ENCODE measurements around the gene ACTN2.

The ACTN2 gene

GRCh38 chr1:236753516-236753915, 67.2 kb downstream of the ACTN2 start:
- Histone ChIP-seq H3K4me3 (ENCODE audit: low read length) (no peak overlapping the region), H3K4me1 (ENCODE audit: insufficient read depth, low read length) (no peaks in the 10 kb centered on the region), H2AFZ (ENCODE audit: low read depth, low read length) (no peak overlapping the region), H3K36me3 (ENCODE audit: insufficient read depth, low read length) (no peaks in the 10 kb centered on the region), H3K27me3 (ENCODE audit: insufficient read depth, low read length) (no peaks in the 10 kb centered on the region), H3K9me3 (ENCODE audit: low read length) (no peaks in the 10 kb centered on the region)

GRCh38 chr1:236753964-236754363, 67.7 kb downstream of the ACTN2 start:
- Histone ChIP-seq H3K36me3 (ENCODE audit: insufficient read depth, low read length) (no peaks in the 10 kb centered on the region), H3K9me3 (ENCODE audit: low read length) (no peaks in the 10 kb centered on the region), H3K4me3 (ENCODE audit: low read length) (no peak overlapping the region), H3K27me3 (ENCODE audit: insufficient read depth, low read length) (no peaks in the 10 kb centered on the region), H3K4me1 (ENCODE audit: insufficient read depth, low read length) (no peaks in the 10 kb centered on the region), H2AFZ (ENCODE audit: low read depth, low read length) (no peak overlapping the region)

GRCh38 chr1:236754525-236755210, 68.4 kb downstream of the ACTN2 start:
- no peak overlapping the region for H3K4me3 ChIP-seq (ENCODE audit: low read length)
- no peaks in the 10 kb centered on the region for H3K4me1 ChIP-seq (ENCODE audit: insufficient read depth, low read length)
- no peak overlapping the region for H2AFZ ChIP-seq (ENCODE audit: low read depth, low read length)
- H3K9me3 ChIP-seq (ENCODE audit: low read length): no peaks in the 10 kb centered on the region
- no peaks in the 10 kb centered on the region for H3K36me3 ChIP-seq (ENCODE audit: insufficient read depth, low read length)
- no peaks in the 10 kb centered on the region for H3K27me3 ChIP-seq (ENCODE audit: insufficient read depth, low read length)

GRCh38 chr1:236757640-236758039, 71.3 kb downstream of the ACTN2 start:
- Histone ChIP-seq H2AFZ (ENCODE audit: low read depth, low read length) (no peak overlapping the region), H3K36me3 (ENCODE audit: insufficient read depth, low read length) (no peaks in the 10 kb centered on the region), H3K4me3 (ENCODE audit: low read length) (no peak overlapping the region), H3K9me3 (ENCODE audit: low read length) (no peaks in the 10 kb centered on the region), H3K27me3 (ENCODE audit: insufficient read depth, low read length) (no peaks in the 10 kb centered on the region), H3K4me1 (ENCODE audit: insufficient read depth, low read length) (no peaks in the 10 kb centered on the region)

GRCh38 chr1:236759252-236759859, 73.1 kb downstream of the ACTN2 start:
- no peak overlapping the region for H3K4me3 ChIP-seq (ENCODE audit: low read length)
- H2AFZ ChIP-seq (ENCODE audit: low read depth, low read length): no peak overlapping the region
- no peaks in the 10 kb centered on the region for H3K27me3 ChIP-seq (ENCODE audit: insufficient read depth, low read length)

GRCh38 chr1:236760480-236760879, 74.2 kb downstream of the ACTN2 start:
- H3K27me3 ChIP-seq (ENCODE audit: insufficient read depth, low read length): no peaks in the 10 kb centered on the region
- no peaks in the 10 kb centered on the region for H3K4me1 ChIP-seq (ENCODE audit: insufficient read depth, low read length)
- H3K9me3 ChIP-seq (ENCODE audit: low read length): no peaks in the 10 kb centered on the region
- no peak overlapping the region for H3K4me3 ChIP-seq (ENCODE audit: low read length)
- no peak overlapping the region for H2AFZ ChIP-seq (ENCODE audit: low read depth, low read length)
- H3K36me3 ChIP-seq (ENCODE audit: insufficient read depth, low read length): no peaks in the 10 kb centered on the region

More at GRCh38 chr1:236759252-236759859, 73.1 kb downstream of the ACTN2 start:
- Histone ChIP-seq H3K36me3 (ENCODE audit: insufficient read depth, low read length) (no peaks in the 10 kb centered on the region), H3K4me1 (ENCODE audit: insufficient read depth, low read length) (no peaks in the 10 kb centered on the region), H3K9me3 (ENCODE audit: low read length) (no peaks in the 10 kb centered on the region)

GRCh38 chr1:236760986-236761385, 74.7 kb downstream of the ACTN2 start:
- Histone ChIP-seq H3K36me3 (ENCODE audit: insufficient read depth, low read length) (no peaks in the 10 kb centered on the region), H3K4me3 (ENCODE audit: low read length) (no peak overlapping the region), H3K9me3 (ENCODE audit: low read length) (no peaks in the 10 kb centered on the region), H3K4me1 (ENCODE audit: insufficient read depth, low read length) (no peaks in the 10 kb centered on the region), H3K27me3 (ENCODE audit: insufficient read depth, low read length) (no peaks in the 10 kb centered on the region), H2AFZ (ENCODE audit: low read depth, low read length) (no peak overlapping the region)

GRCh38 chr1:236761397-236762132, 75.3 kb downstream of the ACTN2 start:
- no peaks in the 10 kb centered on the region for H3K36me3 ChIP-seq (ENCODE audit: insufficient read depth, low read length)
- H3K27me3 ChIP-seq (ENCODE audit: insufficient read depth, low read length): no peaks in the 10 kb centered on the region
- H2AFZ ChIP-seq (ENCODE audit: low read depth, low read length): no peak overlapping the region
- no peak overlapping the region for H3K4me3 ChIP-seq (ENCODE audit: low read length)
- H3K9me3 ChIP-seq (ENCODE audit: low read length): no peaks in the 10 kb centered on the region
- no peaks in the 10 kb centered on the region for H3K4me1 ChIP-seq (ENCODE audit: insufficient read depth, low read length)

- no peak overlapping the region for H2AFZ ChIP-seq (ENCODE audit: low read depth, low read length)
- no peaks in the 10 kb centered on the region for H3K4me1 ChIP-seq (ENCODE audit: insufficient read depth, low read length)
- H3K36me3 ChIP-seq (ENCODE audit: insufficient read depth, low read length): no peaks in the 10 kb centered on the region
- no peaks in the 10 kb centered on the region for H3K9me3 ChIP-seq (ENCODE audit: low read length)
- H3K27me3 ChIP-seq (ENCODE audit: insufficient read depth, low read length): no peaks in the 10 kb centered on the region
- no peak overlapping the region for H3K4me3 ChIP-seq (ENCODE audit: low read length)
Measured at GRCh38 chr1:236762410-236762809, 76.1 kb downstream of the ACTN2 start.

GRCh38 chr1:236765831-236766230, 79.5 kb downstream of the ACTN2 start:
- H3K36me3 ChIP-seq (ENCODE audit: insufficient read depth, low read length): no peaks in the 10 kb centered on the region
- no peak overlapping the region for H3K4me3 ChIP-seq (ENCODE audit: low read length)

GRCh38 chr1:236766506-236766905, 80.2 kb downstream of the ACTN2 start:
- Histone ChIP-seq H2AFZ (ENCODE audit: low read depth, low read length) (no peak overlapping the region), H3K4me3 (ENCODE audit: low read length) (no peak overlapping the region), H3K36me3 (ENCODE audit: insufficient read depth, low read length) (no peaks in the 10 kb centered on the region), H3K27me3 (ENCODE audit: insufficient read depth, low read length) (no peaks in the 10 kb centered on the region), H3K4me1 (ENCODE audit: insufficient read depth, low read length) (peaks cover 4% of the 10 kb centered on the region), H3K9me3 (ENCODE audit: low read length) (no peaks in the 10 kb centered on the region)

More at GRCh38 chr1:236765831-236766230, 79.5 kb downstream of the ACTN2 start:
- Histone ChIP-seq H3K9me3 (ENCODE audit: low read length) (no peaks in the 10 kb centered on the region), H3K27me3 (ENCODE audit: insufficient read depth, low read length) (no peaks in the 10 kb centered on the region), H3K4me1 (ENCODE audit: insufficient read depth, low read length) (peaks cover 4% of the 10 kb centered on the region), H2AFZ (ENCODE audit: low read depth, low read length) (no peak overlapping the region)

- Histone ChIP-seq H3K4me3 (ENCODE audit: low read length) (no peak overlapping the region), H2AFZ (ENCODE audit: low read depth, low read length) (no peak overlapping the region), H3K9me3 (ENCODE audit: low read length) (no peaks in the 10 kb centered on the region), H3K36me3 (ENCODE audit: insufficient read depth, low read length) (no peaks in the 10 kb centered on the region), H3K27me3 (ENCODE audit: insufficient read depth, low read length) (no peaks in the 10 kb centered on the region), H3K4me1 (ENCODE audit: insufficient read depth, low read length) (peaks cover 4% of the 10 kb centered on the region)
Measured at GRCh38 chr1:236767276-236767675, 81.0 kb downstream of the ACTN2 start.

GRCh38 chr1:236768601-236769000, 82.3 kb downstream of the ACTN2 start:
- Histone ChIP-seq H3K4me1 (ENCODE audit: insufficient read depth, low read length) (peaks cover 4% of the 10 kb centered on the region), H3K36me3 (ENCODE audit: insufficient read depth, low read length) (no peaks in the 10 kb centered on the region), H3K27me3 (ENCODE audit: insufficient read depth, low read length) (no peaks in the 10 kb centered on the region), H3K9me3 (ENCODE audit: low read length) (no peaks in the 10 kb centered on the region), H3K4me3 (ENCODE audit: low read length) (no peak overlapping the region), H2AFZ (ENCODE audit: low read depth, low read length) (no peak overlapping the region)
